Measurements from ENCODE around the gene GABRA4.

GRCh38 chr4:47031751-47032404, 38.5 kb upstream of the GABRA4 start:
- no peak for TF ChIP-seq CTCF (IDR thresholded peaks at IDR 0.05)
- TF ChIP-seq POLR2A (IDR thresholded peaks at IDR 0.05): no peak

Data from transverse colon (tissue), 3 donors.